WTC11 (cell line): Measurements from ENCODE around the gene FOXN3.

Experiments
- SP1 ChIP-seq: sonication (generic); formaldehyde crosslinking; conservative IDR thresholded peaks from 2 replicates; pipeline ENCODE4 v1.8.1; 2022; ENCODE audit warnings: missing genetic modification reagents
- TF ChIP-seq, protein P1 (sequence below): fragments of 200-600 bp; IDR thresholded peaks from 2 replicates; pipeline ENCODE4 v1.8.0; 2022; ENCODE audit warnings: antibody characterized with exemption

DNA sequence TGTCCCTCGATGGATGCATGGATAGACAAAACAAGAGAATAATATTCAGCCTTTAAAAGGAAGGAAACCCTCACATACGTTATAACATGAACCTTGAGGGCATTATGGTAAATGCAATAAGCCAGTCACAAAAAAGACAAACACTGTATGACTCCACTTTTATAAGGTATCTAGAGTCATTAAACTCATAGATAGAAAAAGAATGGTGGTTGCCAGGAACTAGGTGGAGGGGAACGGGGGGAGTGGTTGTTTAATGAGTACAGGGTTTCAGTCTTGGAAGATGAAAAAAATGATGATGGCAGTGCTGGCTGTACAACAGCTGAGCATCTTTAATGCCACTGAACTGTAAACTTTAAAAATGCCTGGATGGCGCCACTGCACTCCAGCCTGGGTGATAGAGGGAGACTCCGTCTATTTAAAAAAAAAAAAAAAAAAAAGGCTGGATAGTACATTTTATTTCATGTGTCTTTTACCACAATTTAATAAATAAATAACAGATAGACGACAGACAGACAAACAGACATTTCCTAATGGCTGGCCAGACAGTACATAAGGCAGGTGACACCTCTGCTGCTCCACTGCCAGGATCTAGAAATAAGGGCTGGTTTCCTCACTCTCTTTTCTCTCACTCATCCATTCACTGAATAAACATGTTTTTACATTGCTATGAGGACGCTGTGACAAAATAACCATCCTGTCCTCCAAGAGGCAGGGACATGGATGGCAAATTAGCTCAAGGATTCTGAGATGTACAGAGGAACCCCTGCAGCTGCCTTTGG, 118.8 kb downstream of the FOXN3 start:
- TF ChIP-seq SP1 (CRISPR knock-in tag) = no peak
- TF ChIP-seq, protein P1, sequence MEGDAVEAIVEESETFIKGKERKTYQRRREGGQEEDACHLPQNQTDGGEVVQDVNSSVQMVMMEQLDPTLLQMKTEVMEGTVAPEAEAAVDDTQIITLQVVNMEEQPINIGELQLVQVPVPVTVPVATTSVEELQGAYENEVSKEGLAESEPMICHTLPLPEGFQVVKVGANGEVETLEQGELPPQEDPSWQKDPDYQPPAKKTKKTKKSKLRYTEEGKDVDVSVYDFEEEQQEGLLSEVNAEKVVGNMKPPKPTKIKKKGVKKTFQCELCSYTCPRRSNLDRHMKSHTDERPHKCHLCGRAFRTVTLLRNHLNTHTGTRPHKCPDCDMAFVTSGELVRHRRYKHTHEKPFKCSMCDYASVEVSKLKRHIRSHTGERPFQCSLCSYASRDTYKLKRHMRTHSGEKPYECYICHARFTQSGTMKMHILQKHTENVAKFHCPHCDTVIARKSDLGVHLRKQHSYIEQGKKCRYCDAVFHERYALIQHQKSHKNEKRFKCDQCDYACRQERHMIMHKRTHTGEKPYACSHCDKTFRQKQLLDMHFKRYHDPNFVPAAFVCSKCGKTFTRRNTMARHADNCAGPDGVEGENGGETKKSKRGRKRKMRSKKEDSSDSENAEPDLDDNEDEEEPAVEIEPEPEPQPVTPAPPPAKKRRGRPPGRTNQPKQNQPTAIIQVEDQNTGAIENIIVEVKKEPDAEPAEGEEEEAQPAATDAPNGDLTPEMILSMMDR = no peak
